Heart right ventricle (tissue), 16 donors: ENCODE measurements around the gene EYA4. TPM values are rescaled to one million over a fixed set of nuclear protein-coding genes. Genes with fewer than 3 reads are reported as not detected.

ENCODE experiments used
- ATAC-seq, 8 donors: fragments of 200-7000 bp; cut with Tn5 transposase; one replicate each; pipeline ENCODE4 v1.9.1; 2020; ENCODE audit warnings: mild to moderate bottlenecking in 8 of 8, moderate library complexity in 8 of 8, moderate number of reproducible peaks in 1 of 8
- DNase-seq, 2 donors: peaks; one replicate each; pipeline ENCODE4 v3.0.0-alpha.2; 2020
- H3K27ac ChIP-seq, 10 donors: fragments of 200-600 bp; sonication (generic) in 2 of 10; one replicate each; pipeline versions ENCODE4 v1.5.0 to v1.8.0; 2020 to 2022; ENCODE audit warnings: mild to moderate bottlenecking in 3 of 10
- H3K27me3 ChIP-seq, 7 donors: fragments of 200-600 bp; one replicate each; pipeline ENCODE4 v1.8.0; 2021 to 2022; ENCODE audit warnings: mild to moderate bottlenecking in 2 of 7
- H3K36me3 ChIP-seq, 9 donors: fragments of 200-600 bp; sonication (generic) in 1 of 9; one replicate each; pipeline versions ENCODE4 v1.5.0 to v1.8.0; 2020 to 2022; ENCODE audit warnings: mild to moderate bottlenecking in 2 of 9
- H3K4me1 ChIP-seq, 9 donors: fragments of 200-600 bp; sonication (generic) in 1 of 9; one replicate each; pipeline versions ENCODE4 v1.5.0 to v1.8.0; 2020 to 2022; ENCODE audit warnings: mild to moderate bottlenecking in 4 of 9
- H3K4me3 ChIP-seq, 10 donors: fragments of 200-600 bp; sonication (generic) in 2 of 10; one replicate each; pipeline versions ENCODE4 v1.5.0 to v1.8.0; 2020 to 2022; ENCODE audit warnings: mild to moderate bottlenecking in 7 of 10, moderate library complexity in 2 of 10
- H3K9me3 ChIP-seq, 11 donors: fragments of 200-600 bp in 10 of 11; sonication (generic) in 2 of 11; one replicate each; pipeline versions ENCODE4 v1.5.0 to v1.8.0; 2013 to 2022; ENCODE audit warnings: mild to moderate bottlenecking in 2 of 11, control low read depth in 1 of 11, moderate library complexity in 1 of 11
- WGBS, 2 donors: extraction: QIAGEN DNeasy Blood & Tissue Kit; methylation state at CpG; one replicate each; pipeline ENCODE4 v1.1.7; 2013; ENCODE audit warnings: inconsistent platforms in 1 of 2; 5-methylcytosine and 5-hydroxymethylcytosine counted together
- intact Hi-C, 10 donors: fragments of 100-400 bp; cut with DNase I; formaldehyde crosslinking; loops; one replicate each; pipeline versions ENCODE4 v1.11.1 to v1.14.2; 2022
- polyA plus RNA-seq, 2 donors: library from polyadenylated mRNA; stranded (reverse); fragments of 200-250 nt; gene quantifications; one replicate each; pipeline ENCODE4 v1.2.3, GENCODE V29; 2013
- total RNA-seq, 10 donors: library from RNA; stranded (reverse); fragmentation: NEBNext Ultra II Directional in 3 of 10; extraction: Animal tissue kit (Norgen Biotek cat#: 25700) in 3 of 10; gene quantifications; one replicate each; pipeline versions ENCODE4 v1.2.1 to v1.2.4, GENCODE V29; 2021 to 2023
- TF ChIP-seq, protein P1 (sequence below), 9 donors: fragments of 200-600 bp; sonication (generic) in 2 of 9; IDR thresholded peaks; one replicate each; pipeline versions ENCODE4 v1.5.0 to v1.8.0; 2021 to 2022; ENCODE audit warnings: antibody characterized with exemption in 9 of 9, mild to moderate bottlenecking in 5 of 9, moderate library complexity in 1 of 9
- donor health status: Arrhythmogenic right ventricular cardiomyopathy.
- donor health status: ischemic (EF 13 %, LVEDD 7.1; RV severe dilation, severe dysfunction).
- donor health status: healthy with polysubstance abuse.
- donor health status: DM: no; HTN: yes; CAD: no.
- donor health status: DM: no; HTN: no; CAD: no.
- donor health status: ischemic (EF 25% LVEDD 6.9; RV normal size, moderate dysfunction).
- donor health status: ischemic (EF 25% LVEDD 5.7; RV mildly dilated, moderate dysfunction).
- donor health status: healthy.
- donor health status: DM: yes; HTN: yes; CAD: no.
- donor health status: Ischemic cardiomyopathy.
- donor health status: ischemic (EF 35%, LVEDD 5.7; RV mildly dilated, moderate dysfunction).
- donor health status: nonischemic (EF 11% LVEDD 7.7; RV severe dilation, severe dysfunction).
- donor health status: DM: yes; HTN: yes; CAD: no.
- donor health status: PGD.
- donor health status: ischemic (EF 29% LVEDD 5.4; RV normal size, mild dysfunction).
- donor health status: nonischemic (EF 23%, LVEDD 6.1; RV moderate dilation, normal function).

EYA4 gene
- total and polyA plus RNA-seq, 12 donors: 1.6 to 30.2 (median 17.9) TPM

DNA sequence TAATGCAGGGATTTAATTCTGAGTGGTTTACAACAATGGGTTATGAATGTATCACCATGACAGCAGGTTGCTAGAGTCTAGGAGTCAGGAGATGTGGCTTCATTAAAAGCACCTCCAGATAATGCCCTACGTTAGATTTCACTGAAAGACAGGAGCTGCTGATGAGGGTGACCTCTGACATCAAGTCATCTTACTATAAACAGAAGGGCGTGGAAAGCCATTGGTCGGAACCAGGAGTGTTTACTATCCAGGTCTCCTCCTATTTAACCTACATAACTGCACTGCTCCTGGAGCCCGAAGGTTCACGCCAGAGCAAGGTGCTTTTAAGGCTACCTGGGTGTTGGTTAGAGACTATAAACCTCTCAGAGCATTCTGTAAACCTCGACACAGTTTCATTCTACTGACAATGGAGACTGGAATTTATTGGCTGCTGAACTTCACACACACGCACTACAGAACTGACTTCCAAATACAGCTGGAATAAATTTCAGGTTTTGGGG, 128.7 kb downstream of the EYA4 start:
- TF ChIP-seq, protein P1, sequence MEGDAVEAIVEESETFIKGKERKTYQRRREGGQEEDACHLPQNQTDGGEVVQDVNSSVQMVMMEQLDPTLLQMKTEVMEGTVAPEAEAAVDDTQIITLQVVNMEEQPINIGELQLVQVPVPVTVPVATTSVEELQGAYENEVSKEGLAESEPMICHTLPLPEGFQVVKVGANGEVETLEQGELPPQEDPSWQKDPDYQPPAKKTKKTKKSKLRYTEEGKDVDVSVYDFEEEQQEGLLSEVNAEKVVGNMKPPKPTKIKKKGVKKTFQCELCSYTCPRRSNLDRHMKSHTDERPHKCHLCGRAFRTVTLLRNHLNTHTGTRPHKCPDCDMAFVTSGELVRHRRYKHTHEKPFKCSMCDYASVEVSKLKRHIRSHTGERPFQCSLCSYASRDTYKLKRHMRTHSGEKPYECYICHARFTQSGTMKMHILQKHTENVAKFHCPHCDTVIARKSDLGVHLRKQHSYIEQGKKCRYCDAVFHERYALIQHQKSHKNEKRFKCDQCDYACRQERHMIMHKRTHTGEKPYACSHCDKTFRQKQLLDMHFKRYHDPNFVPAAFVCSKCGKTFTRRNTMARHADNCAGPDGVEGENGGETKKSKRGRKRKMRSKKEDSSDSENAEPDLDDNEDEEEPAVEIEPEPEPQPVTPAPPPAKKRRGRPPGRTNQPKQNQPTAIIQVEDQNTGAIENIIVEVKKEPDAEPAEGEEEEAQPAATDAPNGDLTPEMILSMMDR (IDR thresholded peaks at IDR 0.05): no peak
- WGBS, 2 donors: 67 to 75% methylated on average over 7 of the region's 7 CpGs
- Histone ChIP-seq H3K4me3 (no peak overlapping the region), H3K4me1 (peaks cover 0 to 12% (median 0%) of the 10 kb centered on the region in 9 donors), H3K27me3 (no peaks in the 10 kb centered on the region), H3K9me3 (no peaks in the 10 kb centered on the region), H3K27ac (no peak overlapping the region), H3K36me3 (no peaks in the 10 kb centered on the region)
- intact Hi-C loops: no loop called here
- DNase-seq (no peak), ATAC-seq (no peak)

DNA sequence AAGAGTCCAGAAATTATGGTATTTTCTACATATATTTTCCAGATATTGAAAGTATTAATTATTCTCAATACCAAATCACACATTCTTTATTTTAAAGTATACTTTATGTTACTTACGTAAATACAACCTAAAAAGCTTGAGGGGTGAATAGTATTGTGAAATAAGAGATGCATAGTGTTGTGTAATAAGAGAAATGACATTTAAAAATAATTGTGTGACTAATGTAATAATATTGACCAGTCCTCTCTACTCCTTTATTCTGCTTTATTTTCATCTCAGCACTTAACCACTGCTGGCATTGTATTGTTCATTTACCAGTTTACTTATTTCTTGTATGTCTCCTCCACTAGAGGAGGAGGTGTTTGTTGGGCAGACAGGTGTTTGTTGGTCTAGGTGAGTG, 135.6 kb downstream of the EYA4 start:
- Histone ChIP-seq H3K27me3 (no peaks in the 10 kb centered on the region), H3K27ac (no peak overlapping the region), H3K4me1 (peaks cover 0 to 9% (median 0%) of the 10 kb centered on the region in 9 donors), H3K4me3 (no peak overlapping the region), H3K36me3 (no peaks in the 10 kb centered on the region), H3K9me3 (no peaks in the 10 kb centered on the region)
- WGBS, 2 donors: 90 to 96% methylated on average over 1 of the region's 1 CpG
- no peak for DNase-seq
- TF ChIP-seq, protein P1 (IDR thresholded peaks at IDR 0.05): no peak
- intact Hi-C loops: no loop called here
- ATAC-seq: no peak

DNA sequence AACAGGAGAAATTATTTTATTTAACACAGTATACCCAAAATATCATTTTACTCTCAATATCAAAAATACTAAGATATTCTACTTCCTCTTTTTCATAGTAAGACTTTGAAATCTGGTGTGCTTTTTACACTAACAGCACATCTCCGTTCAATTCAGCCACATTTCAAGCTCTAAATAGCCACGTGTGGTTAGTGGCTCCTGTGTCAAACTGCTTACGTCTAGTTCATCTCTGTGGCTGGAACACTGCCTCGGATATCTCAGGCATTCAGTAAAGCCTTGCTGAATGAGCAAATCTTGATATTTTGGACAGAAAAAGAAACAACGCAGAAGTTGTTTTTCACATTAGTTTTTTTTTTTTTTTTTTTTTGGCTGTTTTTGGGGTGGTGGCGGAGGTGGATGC, 136.1 kb downstream of the EYA4 start:
- Histone ChIP-seq H3K4me1 (peaks cover 0 to 9% (median 0%) of the 10 kb centered on the region in 9 donors), H3K9me3 (no peaks in the 10 kb centered on the region), H3K4me3 (no peak overlapping the region), H3K27me3 (no peaks in the 10 kb centered on the region), H3K27ac (no peak overlapping the region), H3K36me3 (no peaks in the 10 kb centered on the region)
- DNase-seq: no peak
- WGBS, 2 donors: 72 to 76% methylated on average over 6 of the region's 6 CpGs
- intact Hi-C loops: no loop called here
- ATAC-seq: peak in 1 of 8 donors; percentile 8
- TF ChIP-seq, protein P1 (IDR thresholded peaks at IDR 0.05): no peak

DNA sequence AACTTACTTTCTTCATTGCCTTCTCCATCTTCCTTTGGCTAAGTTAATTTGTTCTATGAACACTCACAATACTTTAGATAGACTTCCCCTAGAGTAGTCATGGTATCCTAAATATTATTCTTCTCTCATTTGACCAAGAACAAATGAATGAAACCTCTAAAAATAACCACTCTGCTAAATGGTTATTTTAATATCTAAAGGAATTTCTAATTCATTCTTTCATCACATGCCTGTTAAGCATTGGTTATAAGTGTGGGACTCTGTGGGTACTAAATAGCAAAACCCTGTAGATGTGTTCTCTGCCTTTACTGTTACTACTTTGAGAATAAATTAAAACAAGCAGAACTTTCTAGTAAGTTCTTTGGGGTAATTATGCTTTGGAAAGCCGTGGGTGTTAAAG, 138.9 kb downstream of the EYA4 start:
- intact Hi-C loops: no loop called here
- Histone ChIP-seq H3K4me3 (no peak overlapping the region), H3K9me3 (no peaks in the 10 kb centered on the region), H3K36me3 (no peaks in the 10 kb centered on the region), H3K27ac (no peak overlapping the region), H3K4me1 (peaks cover 0 to 9% (median 0%) of the 10 kb centered on the region in 9 donors), H3K27me3 (no peaks in the 10 kb centered on the region)
- WGBS, 2 donors: 70 to 76% methylated on average over 1 of the region's 1 CpG
- ATAC-seq (peak in 2 of 8 donors; percentile 27 to 28), DNase-seq (no peak)
- TF ChIP-seq, protein P1 (IDR thresholded peaks at IDR 0.05): no peak
